K562 (cell line): ENCODE results near the gene LIFR. TPM values are rescaled to one million over a fixed set of nuclear protein-coding genes. Genes with fewer than 3 reads are reported as not detected.

Experiments
- ATAC-seq: fragments of 200-7000 bp; cut with Tn5 transposase; 3 replicates; pipeline ENCODE4 v1.9.1; 2020; ENCODE audit warnings: moderate library complexity
- BruUV-seq: library from RNA; stranded (reverse); fragments of 400-500 nt; replicated peaks from 2 replicates; lab custom pipeline; 2021; lab: Mats Ljungman, UMichigan
- CTCF ChIA-PET: fragments of 300-600 bp; formaldehyde crosslinking; extraction: SDS; loops from one replicate; lab custom pipeline; 2021; ENCODE audit warnings: low intra/inter-chr PET ratio; lab: Yijun Ruan, JAX
- POLR2A ChIA-PET: fragments of 300-600, 350-650 bp; sonication (Branson Sonifier 250); formaldehyde crosslinking; extraction: SDS; loops from one replicate; lab custom pipeline; 2021; ENCODE audit warnings: antibody characterized with exemption, inconsistent platforms; lab: Yijun Ruan, JAX
- DNase-seq, 4 experiments: peaks; one replicate each; pipeline versions ENCODE4 v3.0.0 to v3.0.0-alpha.2; 2011 to 2018; ENCODE audit warnings: low spot score in 3 of 4, mixed read lengths in 3 of 4; ENCODE audit errors: extremely low read depth in 1 of 4
- FAIRE-seq: peaks from 2 replicates; lab custom pipeline; 2011; peaks lifted over from hg19 to GRCh38; lab: Jason Lieb, UNC
- H2AFZ ChIP-seq: 2 replicates; pipeline ENCODE4 v1.6.0; 2011; ENCODE audit warnings: low read depth, low read length, control low read depth, inconsistent platforms
- H3K27ac ChIP-seq: fragments of 200-600 bp; 3 replicates; pipeline ENCODE4 v1.8.0; 2011; ENCODE audit warnings: low read depth, mild to moderate bottlenecking, control low read depth, inconsistent platforms, low read length, moderate library complexity, mixed read lengths; ENCODE audit errors: extremely low read depth
- H3K27me3 ChIP-seq, 2 experiments: fragments of 300-600 bp in 1 of 2; 2 replicates in 1 of 2; 3 replicates in 1 of 2; pipeline versions ENCODE4 v1.6.0 to v1.8.0; 2011; ENCODE audit warnings: inconsistent platforms in 2 of 2, low read length in 2 of 2, mild to moderate bottlenecking in 1 of 2, mixed read lengths in 1 of 2, moderate library complexity in 1 of 2; ENCODE audit not compliant: control insufficient read depth in 2 of 2, insufficient read depth in 2 of 2
- H3K36me3 ChIP-seq: fragments of 300-600 bp; 3 replicates; pipeline ENCODE4 v1.8.0; 2011; ENCODE audit warnings: mild to moderate bottlenecking, low read length, inconsistent platforms; ENCODE audit not compliant: control insufficient read depth, insufficient read depth
- H3K4me1 ChIP-seq, 2 experiments: fragments of 200-600 bp in 1 of 2; replicated peaks in 1 of 2; 2 replicates in 1 of 2; 3 replicates in 1 of 2; pipeline versions ENCODE4 v1.5.1 to v1.8.0; 2011; ENCODE audit warnings: inconsistent platforms in 2 of 2, low read length in 2 of 2, mild to moderate bottlenecking in 1 of 2, mixed read lengths in 1 of 2, moderate library complexity in 1 of 2; ENCODE audit not compliant: control insufficient read depth in 2 of 2, insufficient read depth in 2 of 2
- H3K4me2 ChIP-seq: 2 replicates; pipeline ENCODE4 v1.6.1; 2011; ENCODE audit warnings: low read length, control low read depth, inconsistent platforms, mixed read lengths; ENCODE audit not compliant: insufficient read depth
- H3K4me3 ChIP-seq: fragments of 200-600 bp; sonication (generic), shearing (Covaris generic); 2 replicates; pipeline ENCODE4 v1.5.1; 2016; ENCODE audit warnings: control low read depth, inconsistent platforms
- H3K79me2 ChIP-seq: fragments of 200-600 bp; 3 replicates; pipeline ENCODE4 v1.8.0; 2011; ENCODE audit warnings: low read length, inconsistent platforms; ENCODE audit not compliant: control insufficient read depth, insufficient read depth
- H3K9ac ChIP-seq, 2 experiments: 2 replicates each; pipeline versions ENCODE4 v1.6.0 to v1.6.1; 2011; ENCODE audit warnings: low read depth in 2 of 2, low read length in 2 of 2, control low read depth in 1 of 2, inconsistent platforms in 1 of 2, mild to moderate bottlenecking in 1 of 2, mixed read lengths in 1 of 2; ENCODE audit not compliant: insufficient read depth in 1 of 2
- H3K9me1 ChIP-seq: one replicate; pipeline ENCODE4 v1.6.0; 2011; ENCODE audit warnings: inconsistent platforms, mild to moderate bottlenecking, low read length, moderate library complexity; ENCODE audit not compliant: control insufficient read depth, insufficient read depth
- H3K9me3 ChIP-seq: replicated peaks from 2 replicates; pipeline ENCODE4 v1.5.1; 2011; ENCODE audit warnings: low read depth, low read length, inconsistent platforms; ENCODE audit not compliant: control insufficient read depth, insufficient read depth
- H4K20me1 ChIP-seq: replicated peaks from 2 replicates; pipeline ENCODE4 v1.6.1; 2011; ENCODE audit warnings: low read length, inconsistent platforms, mixed read lengths; ENCODE audit not compliant: control insufficient read depth, insufficient read depth
- ATF1 ChIP-seq, 2 experiments: fragments of 450-650 bp in 1 of 2; IDR thresholded peaks; 2 replicates each; pipeline ENCODE4 v1.6.1; 2016; ENCODE audit warnings: missing compliant biosample characterization in 1 of 2, missing genetic modification characterization in 1 of 2
- MITF ChIP-seq: IDR thresholded peaks from 2 replicates; pipeline ENCODE4 v1.6.1; 2014; ENCODE audit warnings: antibody characterized with exemption
- PBX2 ChIP-seq, 2 experiments: IDR thresholded peaks in 1 of 2; conservative IDR thresholded peaks in 1 of 2; 2 replicates each; pipeline ENCODE4 v1.6.1; 2016; ENCODE audit warnings: low read depth in 2 of 2, mild to moderate bottlenecking in 1 of 2, missing compliant biosample characterization in 1 of 2, missing genetic modification characterization in 1 of 2, moderate library complexity in 1 of 2
- ZFP91 ChIP-seq: sonication (generic); formaldehyde crosslinking; IDR thresholded peaks from 2 replicates; pipeline ENCODE4 v1.8.0; 2022; ENCODE audit warnings: mild to moderate bottlenecking, missing genetic modification reagents
- ZKSCAN8 ChIP-seq: fragments of 200-800 bp; sonication (Bioruptor generic); IDR thresholded peaks from 2 replicates; pipeline ENCODE4 v1.6.1; 2016; ENCODE audit warnings: missing genetic modification characterization, missing compliant biosample characterization
- ZNF175 ChIP-seq: fragments of 200-800 bp; sonication (Bioruptor generic); IDR thresholded peaks from 2 replicates; pipeline ENCODE4 v1.6.1; 2016; ENCODE audit warnings: low read depth, mild to moderate bottlenecking, missing genetic modification characterization, missing compliant biosample characterization
- ZNF561 ChIP-seq: fragments of 450-650 bp; formaldehyde crosslinking; conservative IDR thresholded peaks from 2 replicates; pipeline ENCODE4 v1.4.0; 2020; ENCODE audit warnings: mild to moderate bottlenecking, moderate library complexity
- ZNF609 ChIP-seq: sonication (generic); formaldehyde crosslinking; IDR thresholded peaks from 2 replicates; pipeline ENCODE4 v1.8.1; 2023; ENCODE audit warnings: missing genetic modification reagents, mild to moderate bottlenecking, borderline replicate concordance
- WGBS: fragments of 100-300 bp; shearing (Covaris generic); methylation state at CpG from one replicate; pipeline ENCODE4 v1.1.6; 2016; ENCODE audit warnings: low coverage, mixed read lengths; ENCODE audit not compliant: insufficient coverage; ENCODE audit errors: missing lambda C conversion rate; 5-methylcytosine and 5-hydroxymethylcytosine counted together
- in situ Hi-C: fragments of 300-500 bp; cut with MboI; formaldehyde crosslinking; loops from 4 replicates; pipeline ENCODE4 v1.15.0; 2018; ENCODE audit warnings: inconsistent platforms, mixed read lengths
- intact Hi-C: fragments of 100-400 bp; cut with micrococcal nuclease; formaldehyde crosslinking; loops from 2 replicates; pipeline ENCODE4 v1.14.2; 2022
- polyA plus RNA-seq, 8 experiments: library from polyadenylated mRNA; depleted of rRNA in 4 of 8; stranded (reverse) in 5 of 8; unstranded in 3 of 8; fragments of >200 nt; fragmentation: Nextera tagmentation in 2 of 8; fragmentation: Illumina TruSeq in 1 of 8; extraction: Ambion mirVana in 2 of 8; extraction: Trizol in 1 of 8; gene quantifications; 2 replicates each; pipeline versions ENCODE4 v1.2.1 to v1.2.3, GENCODE V29; 2011 to 2014; ENCODE audit warnings: inconsistent platforms in 1 of 8, missing spikeins in 1 of 8
- total RNA-seq, 7 experiments: library from RNA; depleted of rRNA in 6 of 7; stranded (reverse); fragments of >200 nt in 6 of 7; fragmentation: Illumina TruSeq in 2 of 7; extraction: Trizol in 2 of 7; gene quantifications; 2 replicates each; pipeline versions ENCODE4 v1.2.1 to v1.2.3, GENCODE V29; 2011 to 2021; ENCODE audit warnings: low replicate concordance in 1 of 7

The LIFR gene
- total and polyA plus RNA-seq, 9 of the 15 experiments (the other 6 are each of a cell fraction or from before 2014, with no cell fraction given), result 0.43 to 5.7 (median 3.3) TPM

- ATAC-seq (no peak), DNase-seq (no peak), FAIRE-seq (no peak)
- no peaks in the 10 kb centered on the region for H3K79me2 ChIP-seq
- no peak overlapping the region for H2AFZ ChIP-seq
- no peak overlapping the region for H3K27ac ChIP-seq
- no peak overlapping the region for H3K4me2 ChIP-seq
- POLR2A ChIA-PET, result no interaction called here
- peaks cover 2 to 24% of the 10 kb centered on the region in 2 experiments; a peak in 3 of 5 replicates for H3K4me1 ChIP-seq
- no TSS peak for BruUV-seq
- no peaks in the 10 kb centered on the region for H3K9me3 ChIP-seq
- H3K9ac ChIP-seq, result no peak overlapping the region
- H3K27me3 ChIP-seq, result no peaks in the 10 kb centered on the region
- CTCF ChIA-PET, result no interaction called here
- in situ Hi-C loops, result no loop called here
- TF ChIP-seq PBX2 (CRISPR knock-in tag; IDR thresholded peaks at IDR 0.05; ENCODE audit: low read depth) (no peak), PBX2 (tag; conservative IDR thresholded peaks at IDR 0.05; ENCODE audit: low read depth) (no peak), MITF (no peak), ZNF561 (CRISPR knock-in tag) (no peak), ZNF175 (CRISPR knock-in tag) (no peak), ZFP91 (no peak), ZNF609 (CRISPR knock-in tag) (no peak), ATF1 (CRISPR knock-in tag; IDR thresholded peaks at IDR 0.05) (no peak), ATF1 (tag; IDR thresholded peaks at IDR 0.05) (no peak), ZKSCAN8 (CRISPR knock-in tag) (no peak)
- intact Hi-C loops, result no loop called here
- H3K9me1 ChIP-seq, result no peaks in the 10 kb centered on the region
- no peaks in the 10 kb centered on the region for H3K36me3 ChIP-seq
- H3K4me3 ChIP-seq, result no peak overlapping the region
- WGBS, result 39% methylated on average over 7 of the region's 7 CpGs
- H4K20me1 ChIP-seq, result no peaks in the 10 kb centered on the region
Measured at GRCh38 chr5:38605610-38606009, 49.2 kb upstream of the LIFR start.
